Activated T-cell treated with anti-CD3 and anti-CD28 coated beads for 1 hour (primary cell): ENCODE data around the gene AMFR.
A peak's percentile ranks its signal among the peaks of the same experiment; 100 is the strongest.

Experiments
- DNase-seq: peaks from one replicate; pipeline ENCODE4 v3.0.0-alpha.2; 2020; ENCODE audit warnings: low read depth

AMFR gene

DNA sequence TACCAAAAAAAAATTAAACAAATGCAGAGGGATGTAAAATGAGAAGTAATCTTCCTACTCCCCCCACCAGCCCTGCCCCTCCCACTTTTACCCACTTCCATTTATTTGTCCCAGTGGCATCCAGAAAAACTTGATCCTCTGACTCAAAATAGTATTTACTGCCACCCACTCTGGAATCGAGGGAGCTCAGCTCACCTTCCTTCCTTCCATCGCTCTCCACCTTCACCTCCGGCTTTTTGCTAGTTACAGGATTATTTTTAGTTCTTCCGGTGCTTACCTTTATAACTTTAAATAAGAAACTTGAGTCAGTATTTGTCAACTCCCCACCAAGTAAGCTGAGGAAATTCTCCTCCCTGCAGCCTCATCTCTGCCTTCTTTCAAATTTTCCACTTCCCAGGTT is 94.9 kb downstream of the AMFR start:
- no peak for DNase-seq

DNA sequence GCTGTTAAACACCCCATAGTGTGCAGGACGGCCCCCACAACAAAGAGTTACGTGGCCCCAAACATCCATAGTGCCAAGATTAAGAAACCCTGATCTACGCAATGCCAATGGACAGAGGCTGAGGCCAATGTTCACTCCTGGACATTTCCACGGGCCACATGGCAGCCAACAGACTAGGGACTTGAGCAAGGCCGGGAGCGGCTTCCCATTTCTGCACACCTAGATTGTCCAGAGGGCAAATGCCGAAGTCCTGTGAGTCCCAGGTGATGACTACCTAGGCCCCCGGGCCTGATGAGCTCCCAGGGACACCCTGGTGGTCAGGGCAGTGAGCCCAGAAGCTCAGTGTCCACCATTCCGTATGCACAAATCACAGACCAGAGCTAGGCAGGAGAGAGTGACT is 95.5 kb downstream of the AMFR start:
- DNase-seq, result no peak

DNA sequence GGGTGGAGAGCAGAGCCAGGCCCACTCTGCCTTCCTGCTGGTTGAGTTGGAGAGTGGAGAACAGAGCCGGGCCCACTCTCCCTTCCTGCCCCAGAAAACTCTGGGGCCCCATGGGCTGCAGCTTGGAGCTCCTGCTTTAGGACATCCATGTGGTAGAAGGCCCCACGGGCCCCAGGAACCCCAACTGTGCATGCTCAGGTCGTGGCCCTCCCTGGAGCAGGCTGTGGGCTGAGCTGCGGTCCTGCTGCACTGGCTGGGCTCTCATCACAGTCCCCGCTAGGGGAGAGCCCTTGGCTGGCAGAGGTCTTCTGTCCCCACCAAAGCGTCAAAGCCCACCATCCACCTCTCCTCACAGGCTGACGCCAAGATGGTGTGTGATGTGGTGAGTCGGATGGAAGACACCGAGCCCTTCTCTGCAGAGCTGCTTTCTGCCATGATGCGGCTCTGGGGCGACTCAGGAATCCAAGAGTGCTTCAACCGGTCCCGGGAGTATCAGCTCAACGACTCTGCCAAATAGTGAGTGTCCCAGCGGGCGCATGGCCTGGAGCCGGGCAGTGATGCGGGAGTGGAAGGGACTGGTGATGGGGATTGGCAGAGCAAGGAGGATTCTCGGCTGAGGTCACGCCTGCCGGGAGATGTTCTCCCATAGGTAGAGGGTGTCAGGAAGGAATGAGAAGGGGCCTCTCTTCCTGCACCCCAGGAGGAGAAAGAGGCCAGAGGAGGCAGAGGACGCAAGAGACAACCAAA is 96.9 kb downstream of the AMFR start:
- DNase-seq, result no peak

DNA sequence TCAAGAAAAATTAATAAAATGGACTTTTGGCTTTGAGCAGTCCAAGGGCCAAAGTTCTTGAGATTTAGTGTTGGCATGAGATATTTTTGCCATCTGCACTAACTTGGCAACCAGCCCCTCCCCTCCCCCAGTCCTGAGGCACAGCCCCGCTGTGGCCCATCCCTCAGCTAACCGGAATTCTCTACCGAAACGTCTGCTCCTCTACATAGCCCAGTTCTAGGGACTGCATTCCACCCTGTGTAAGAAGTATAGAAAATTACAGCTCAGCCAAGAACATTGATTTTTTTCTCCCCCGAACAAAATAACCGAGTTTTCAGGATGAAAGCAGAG is 97.5 kb downstream of the AMFR start:
- DNase-seq, result no peak

DNA sequence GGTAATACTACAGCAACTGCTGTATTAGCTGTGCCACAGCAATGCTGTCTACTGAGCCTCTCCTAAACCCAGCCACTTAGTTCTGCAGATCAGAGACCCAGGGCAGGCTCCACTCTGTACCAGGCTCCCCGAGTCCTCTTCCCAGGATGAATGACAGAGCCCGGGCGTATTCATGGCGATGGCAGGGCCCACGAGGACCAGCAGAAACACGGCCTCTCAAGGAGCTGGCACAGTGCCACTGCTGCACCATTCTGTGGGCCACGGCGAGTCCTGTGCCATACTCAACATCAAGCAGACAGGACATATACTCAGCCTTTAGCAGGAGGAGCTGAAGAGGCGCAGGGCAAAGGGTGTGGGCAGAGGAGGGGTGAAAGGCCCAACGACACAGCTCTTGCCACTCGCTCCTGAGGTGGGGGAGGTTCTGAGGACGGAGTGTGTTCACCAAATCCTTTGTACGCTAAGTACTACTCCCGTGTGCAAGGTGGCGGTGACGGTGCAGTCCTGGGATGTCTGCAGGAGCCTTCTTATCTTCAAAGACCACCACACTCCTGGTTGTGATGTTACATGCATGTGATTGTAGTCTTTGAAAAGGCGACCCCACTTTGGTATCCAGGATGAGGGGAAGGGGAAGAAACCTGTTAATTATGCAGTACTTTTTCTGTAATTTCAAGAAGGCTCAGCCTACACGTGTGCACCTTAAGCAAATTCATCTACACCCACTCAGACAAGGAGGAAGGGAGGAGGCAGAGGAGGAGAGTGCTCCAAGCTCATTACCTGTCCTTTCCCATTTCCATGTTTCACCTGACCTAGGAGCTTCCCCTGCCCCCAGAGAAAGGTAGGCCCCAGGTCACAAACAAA is 98.0 kb downstream of the AMFR start:
- DNase-seq, result no peak

DNA sequence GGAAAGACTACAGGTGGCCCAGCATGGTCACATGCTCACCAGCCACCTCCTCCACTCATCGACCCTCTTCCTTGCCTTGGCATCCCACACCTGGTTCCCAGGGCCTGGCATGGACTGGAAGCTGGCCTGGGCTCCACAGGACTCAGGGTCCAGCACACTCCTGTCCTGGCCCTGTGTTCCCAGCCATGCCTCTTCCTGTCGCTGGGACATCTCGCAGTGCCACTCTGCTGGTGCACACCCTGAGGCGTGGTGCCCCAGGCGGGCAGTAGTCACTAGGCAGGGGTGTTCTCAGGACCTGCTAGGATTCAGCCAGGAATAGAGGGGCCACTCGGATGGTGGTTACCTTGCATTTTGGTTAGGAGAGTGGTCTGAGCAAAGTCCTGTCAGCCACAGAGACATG is 99.4 kb downstream of the AMFR start:
- DNase-seq, result no peak

DNA sequence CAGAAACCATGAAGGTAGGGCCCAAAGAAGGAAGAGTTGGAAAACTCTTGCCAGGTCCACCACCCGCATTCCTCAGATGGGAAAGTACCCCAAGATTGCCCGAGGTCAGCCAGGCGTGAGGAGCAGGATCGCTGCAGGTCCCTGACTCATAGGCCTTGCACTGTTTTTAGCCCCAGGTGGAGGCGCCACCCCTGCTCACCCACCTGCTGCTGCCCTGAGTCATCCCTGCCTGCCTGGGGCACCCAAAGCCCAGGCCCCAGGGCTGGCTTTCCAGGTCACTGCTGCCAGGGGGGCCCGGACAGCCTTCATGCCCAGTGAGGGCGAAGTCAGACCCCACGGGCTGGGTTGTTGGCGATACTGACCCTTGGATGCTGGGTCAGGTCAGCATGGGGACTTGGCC is 100.9 kb downstream of the AMFR start:
- DNase-seq, result no peak

DNA sequence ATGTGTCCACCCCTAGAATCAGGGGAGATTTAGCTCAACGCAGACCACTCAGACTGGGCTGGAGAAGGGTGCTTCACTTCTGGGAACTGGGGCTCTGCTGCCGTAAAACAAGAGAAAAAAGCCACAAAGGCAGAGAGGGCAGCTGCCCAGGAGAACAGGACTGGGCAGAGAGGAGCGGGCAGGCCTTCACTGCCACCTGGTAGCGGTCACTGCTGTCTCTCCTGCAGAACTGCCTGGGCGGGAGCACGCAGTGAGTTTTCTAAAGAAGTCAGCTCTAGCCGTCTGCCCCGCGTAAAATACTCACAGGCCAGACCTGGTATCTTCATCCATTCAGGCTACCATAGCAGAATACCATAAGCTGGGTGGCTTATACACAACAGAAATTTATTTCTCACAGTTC is 103.8 kb downstream of the AMFR start:
- DNase-seq, result no peak

DNA sequence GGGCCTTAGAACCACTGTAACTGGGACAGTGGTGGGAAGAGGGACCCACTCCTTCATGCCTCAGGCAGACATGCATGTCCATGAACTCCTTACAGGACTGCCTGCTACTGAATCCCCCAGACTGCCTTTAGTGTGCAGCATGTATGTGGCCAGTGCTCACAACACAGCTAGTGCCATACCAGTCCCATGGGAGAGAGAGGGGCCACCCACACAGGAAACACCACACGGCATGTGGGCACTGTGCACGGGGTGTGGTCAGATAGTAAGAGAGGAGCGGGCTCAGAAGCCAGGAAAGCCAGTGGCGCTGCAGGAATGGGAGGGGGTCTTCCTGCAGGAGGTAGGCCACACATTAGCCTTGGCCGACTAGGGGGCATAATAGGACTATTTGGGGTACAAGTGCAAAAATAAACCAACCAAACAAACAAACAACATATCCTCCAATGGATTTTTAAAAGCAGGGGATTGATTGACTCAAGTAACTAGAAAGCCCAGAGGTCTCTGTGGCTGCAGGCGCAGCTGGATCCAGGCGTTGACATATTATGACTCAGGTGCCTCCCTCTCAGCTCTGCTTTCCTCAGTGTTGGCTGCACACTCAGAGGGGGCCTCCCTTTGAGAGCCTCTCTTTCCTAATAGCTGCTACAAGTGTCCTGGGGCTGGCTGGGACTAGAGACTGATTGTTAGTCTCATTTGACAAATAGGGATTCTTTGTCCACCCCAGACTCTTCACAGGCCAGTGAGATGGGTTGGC is 104.4 kb downstream of the AMFR start:
- no peak for DNase-seq

DNA sequence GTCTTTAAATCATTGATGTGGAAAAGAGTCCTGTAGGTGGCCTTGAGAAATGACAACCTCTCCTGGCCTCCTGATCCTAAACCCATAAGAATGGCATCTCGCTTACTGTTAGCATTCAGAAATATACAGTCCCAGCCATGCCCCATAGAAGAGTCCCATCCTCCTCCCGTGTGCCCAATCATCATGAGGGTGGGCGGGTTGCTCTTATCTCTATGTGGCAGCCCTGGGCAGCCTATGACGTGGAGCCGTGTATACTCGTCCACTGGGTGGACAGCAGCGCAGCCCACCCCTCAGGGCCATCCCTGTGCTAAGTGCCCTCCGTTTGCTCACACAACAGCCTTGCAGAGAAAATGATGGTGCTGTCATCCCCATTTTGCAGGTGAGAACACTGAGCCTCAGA is 105.3 kb downstream of the AMFR start:
- no peak for DNase-seq

DNA sequence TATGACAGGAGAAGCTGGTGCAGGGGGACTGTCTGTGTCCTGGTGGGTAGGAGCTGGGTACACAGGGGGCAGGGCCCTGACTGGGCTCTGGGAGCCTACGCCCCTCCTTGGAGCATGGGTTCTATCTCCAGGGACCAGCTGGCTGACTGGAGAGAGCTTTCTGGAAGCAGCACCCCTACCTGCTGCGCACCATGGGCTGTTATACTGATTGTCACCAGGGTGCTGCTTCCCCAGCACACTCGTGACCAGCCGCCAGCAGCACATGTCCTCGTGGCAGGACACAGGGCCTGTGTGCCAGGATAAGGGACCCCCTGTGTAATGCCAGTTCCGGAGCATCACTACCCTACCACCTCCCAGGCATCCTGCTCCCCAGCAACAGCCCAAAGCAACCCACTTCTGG is 106.0 kb downstream of the AMFR start:
- DNase-seq, result no peak

DNA sequence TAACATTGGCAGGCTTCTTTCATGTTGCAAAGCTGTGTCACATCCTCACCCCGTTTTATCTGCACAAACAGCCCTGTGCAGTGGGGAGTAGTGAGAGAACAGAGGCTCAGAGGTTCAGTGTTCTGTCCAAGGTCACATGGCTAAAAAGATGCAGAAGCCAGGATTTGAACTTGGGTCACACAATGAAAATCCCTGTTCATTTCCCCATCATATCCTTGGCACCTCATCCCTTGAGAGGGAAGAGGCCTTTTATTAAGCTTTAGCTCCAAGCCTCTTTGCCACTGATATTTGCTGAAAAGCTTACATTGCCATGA is 106.6 kb downstream of the AMFR start:
- DNase-seq, result no peak

DNA sequence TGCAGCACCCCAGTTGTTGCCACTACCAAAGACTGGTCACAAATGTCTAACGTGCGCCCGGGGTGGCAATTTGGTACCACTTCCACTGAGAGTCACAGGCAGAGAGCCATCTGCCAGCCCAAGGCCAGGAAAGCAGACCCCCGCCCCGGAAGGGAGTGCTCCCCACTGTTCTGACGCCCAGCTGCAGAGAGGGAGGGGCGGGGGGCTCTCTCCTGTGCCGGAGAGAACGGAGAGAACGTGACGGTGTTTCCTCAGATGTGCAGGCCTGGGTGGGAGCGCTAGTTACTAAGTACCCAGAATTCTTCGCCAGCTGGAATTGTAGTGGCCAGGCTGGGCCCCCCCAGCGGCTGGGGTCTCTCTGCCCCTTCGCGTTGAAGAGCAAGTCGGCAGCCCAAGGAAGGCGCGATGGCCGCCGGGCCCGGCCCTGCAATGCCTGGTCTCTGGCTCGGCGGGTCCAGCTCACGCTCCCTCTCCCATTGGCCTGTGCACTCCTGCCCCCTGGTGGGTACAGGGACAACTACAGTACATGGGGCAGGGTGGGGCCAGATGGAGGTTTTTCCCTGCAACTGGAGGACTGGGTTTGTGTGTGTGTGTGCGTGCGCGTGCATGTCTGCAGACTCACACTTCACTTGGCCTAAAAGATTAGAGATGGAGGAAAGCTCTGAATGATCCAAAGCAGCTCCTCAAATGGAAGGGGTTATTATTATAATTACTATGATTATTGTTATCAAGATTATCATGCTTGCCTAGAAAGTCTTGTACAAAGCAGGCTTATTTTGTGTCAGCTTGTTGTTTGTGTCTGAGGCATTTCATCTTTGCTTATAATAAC is 107.1 kb downstream of the AMFR start:
- peak; percentile 69 for DNase-seq

DNA sequence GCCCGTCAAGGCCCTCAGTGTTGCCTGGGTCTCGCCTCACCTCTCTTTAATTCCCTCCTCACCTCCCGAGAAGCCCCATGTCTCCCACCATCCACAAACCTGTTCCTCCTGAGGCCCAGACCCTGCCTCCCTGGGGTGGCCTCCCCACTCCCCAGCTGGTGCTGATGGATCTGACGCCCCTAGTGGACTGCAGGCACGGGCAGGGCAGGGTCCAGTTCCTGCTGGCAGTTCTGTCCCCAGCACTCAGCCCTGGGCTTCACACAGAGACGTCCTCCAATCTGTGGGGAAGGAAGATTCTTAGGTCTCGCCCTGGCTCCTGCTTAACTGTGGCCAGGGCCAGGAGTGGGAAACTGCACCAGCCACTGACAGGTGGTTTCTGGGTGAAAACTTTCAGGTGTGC is 108.8 kb downstream of the AMFR start:
- no peak for DNase-seq

DNA sequence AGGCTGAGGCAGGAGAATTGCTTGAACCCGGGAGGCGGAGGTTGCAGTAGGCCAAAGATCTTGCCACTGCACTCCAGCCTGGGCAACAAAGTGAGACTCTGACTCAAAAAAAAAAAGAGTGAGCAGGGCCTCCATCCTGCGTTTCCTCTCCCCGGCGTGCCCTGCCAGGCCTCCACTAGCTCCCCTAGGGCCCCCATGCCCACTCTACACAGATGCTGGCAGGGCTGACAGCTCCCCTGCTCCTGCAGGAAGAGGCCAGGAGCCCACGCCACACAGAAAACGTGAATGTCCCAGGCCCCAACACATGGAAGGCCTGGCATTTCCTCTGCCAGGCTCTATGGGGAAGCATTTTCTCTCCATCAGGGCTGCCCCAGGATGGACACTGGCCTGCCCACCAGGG is 109.4 kb downstream of the AMFR start:
- DNase-seq, result no peak

DNA sequence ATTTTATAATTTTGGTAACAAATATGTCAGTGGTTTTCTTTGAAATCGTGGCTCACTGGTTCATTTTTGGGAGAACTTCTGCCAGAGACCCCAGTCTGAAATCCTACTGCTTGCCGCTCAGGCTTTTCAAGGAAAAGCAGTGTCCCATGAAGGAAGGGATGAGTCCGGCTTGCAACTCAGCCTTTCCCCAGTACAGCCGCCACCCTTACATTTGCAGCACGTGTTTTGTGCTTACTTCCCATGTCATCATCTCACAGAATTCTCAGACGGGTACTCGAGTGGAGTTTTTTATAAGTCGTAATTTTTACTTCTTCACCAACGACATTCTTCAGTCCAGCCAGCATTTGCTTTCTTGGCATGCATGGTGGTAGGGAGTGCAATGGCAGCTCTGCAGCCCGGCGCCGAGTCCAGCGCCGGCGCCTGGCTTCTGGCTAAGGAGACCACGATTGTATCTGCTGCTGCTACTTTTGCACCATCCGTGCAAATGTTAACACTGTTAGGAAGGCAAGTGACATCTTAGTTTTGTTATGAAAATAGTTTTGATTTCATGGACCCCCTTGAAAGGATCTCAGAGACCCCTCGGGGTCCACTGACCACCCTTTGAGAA is 111.0 kb downstream of the AMFR start:
- no peak for DNase-seq

DNA sequence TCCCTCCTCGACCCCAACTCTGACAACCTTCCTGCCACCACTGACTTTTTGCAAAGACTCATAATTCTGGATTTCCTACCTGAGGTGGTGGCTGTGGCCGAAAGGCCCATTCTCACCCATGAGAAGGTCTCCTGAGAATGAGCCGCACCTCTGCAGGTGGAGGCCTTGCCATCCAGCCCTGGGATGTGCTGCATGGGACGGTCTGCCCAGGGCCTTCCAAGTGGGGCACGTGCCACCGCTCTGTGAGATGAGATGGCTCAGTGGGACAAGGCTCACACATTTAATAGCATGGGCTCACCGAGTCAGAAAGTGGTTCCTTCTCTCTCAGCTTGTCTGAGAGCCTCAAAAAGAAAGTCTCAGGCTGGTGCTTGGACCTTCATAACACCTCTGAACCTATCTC is 112.8 kb downstream of the AMFR start:
- no peak for DNase-seq

DNA sequence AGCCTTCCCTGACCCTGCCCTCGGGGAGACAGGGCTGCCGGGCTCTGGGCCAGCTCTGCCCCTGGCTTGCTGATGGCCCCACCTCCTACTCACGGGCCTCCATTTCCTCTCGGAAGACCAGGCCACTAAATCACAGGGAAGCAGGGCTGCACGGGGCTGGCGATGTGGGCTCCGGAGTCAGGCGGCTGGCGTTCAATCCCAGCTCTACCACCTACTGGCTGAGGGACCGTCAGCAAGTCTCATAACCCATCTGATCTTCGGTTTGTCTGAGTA is 113.4 kb downstream of the AMFR start:
- no peak for DNase-seq
